ENCODE measurements around the gene GGT1.
"Not testable (repeated sequence)": the region's sequence is repeated elsewhere in the genome, so short reads cannot be mapped to it uniquely, and the experiment has no call there.

The GGT1 gene

GRCh38 chr22:24599958-24600715 lies 2.9 kb upstream of the GGT1 start:
- not testable (repeated sequence) for DNase-seq

- no peak for DNase-seq
Observed at GRCh38 chr22:24601217-24602104, 1.5 kb upstream of the GGT1 start.

- DNase-seq = not testable (repeated sequence)
Observed at GRCh38 chr22:24602105-24602749, 766 bp upstream of the GGT1 start.

GRCh38 chr22:24603770-24604629 lies 1.0 kb downstream of the GGT1 start:
- not testable (repeated sequence) for DNase-seq

- not testable (repeated sequence) for DNase-seq
Observed at GRCh38 chr22:24606340-24606739, 3.3 kb downstream of the GGT1 start.

- not testable (repeated sequence) for DNase-seq
Observed at GRCh38 chr22:24607429-24607983, 4.5 kb downstream of the GGT1 start.

- DNase-seq = not testable (repeated sequence)
Observed at GRCh38 chr22:24608327-24608726, 5.3 kb downstream of the GGT1 start.

GRCh38 chr22:24609888-24610287 lies 6.9 kb downstream of the GGT1 start:
- DNase-seq = not testable (repeated sequence)

GRCh38 chr22:24614794-24615193 lies 11.8 kb downstream of the GGT1 start:
- DNase-seq = not testable (repeated sequence)

GRCh38 chr22:24621244-24621643 lies 18.3 kb downstream of the GGT1 start:
- not testable (repeated sequence) for DNase-seq

GRCh38 chr22:24622596-24622995 lies 19.6 kb downstream of the GGT1 start:
- DNase-seq = not testable (repeated sequence)

GRCh38 chr22:24627911-24628310 lies 24.9 kb downstream of the GGT1 start:
- not testable (repeated sequence) for DNase-seq

- not testable (repeated sequence) for DNase-seq
Observed at GRCh38 chr22:24629069-24629468, 26.1 kb downstream of the GGT1 start.

- not testable (repeated sequence) for DNase-seq
Observed at GRCh38 chr22:24630812-24631427, 27.9 kb downstream of the GGT1 start.

GRCh38 chr22:24631430-24632122 lies 28.6 kb downstream of the GGT1 start:
- not testable (repeated sequence) for DNase-seq

- DNase-seq = not testable (repeated sequence)
Observed at GRCh38 chr22:24632642-24633041, 29.6 kb downstream of the GGT1 start.

- not testable (repeated sequence) for DNase-seq
Observed at GRCh38 chr22:24633231-24634023, 30.4 kb downstream of the GGT1 start.

GRCh38 chr22:24634776-24635389 lies 31.9 kb downstream of the GGT1 start:
- not testable (repeated sequence) for DNase-seq

GRCh38 chr22:24636513-24636912 lies 33.5 kb downstream of the GGT1 start:
- not testable (repeated sequence) for DNase-seq

Measured in NCI-H345 (cell line).